ENCODE data around the gene C1orf52. TPM values are rescaled to one million over a fixed set of nuclear protein-coding genes. Genes with fewer than 3 reads are reported as not detected.

Gene C1orf52
- polyA plus RNA-seq, 2 of the 4 experiments (the other 2 are of a cell fraction), result 12.2 to 22.4 TPM

DNA sequence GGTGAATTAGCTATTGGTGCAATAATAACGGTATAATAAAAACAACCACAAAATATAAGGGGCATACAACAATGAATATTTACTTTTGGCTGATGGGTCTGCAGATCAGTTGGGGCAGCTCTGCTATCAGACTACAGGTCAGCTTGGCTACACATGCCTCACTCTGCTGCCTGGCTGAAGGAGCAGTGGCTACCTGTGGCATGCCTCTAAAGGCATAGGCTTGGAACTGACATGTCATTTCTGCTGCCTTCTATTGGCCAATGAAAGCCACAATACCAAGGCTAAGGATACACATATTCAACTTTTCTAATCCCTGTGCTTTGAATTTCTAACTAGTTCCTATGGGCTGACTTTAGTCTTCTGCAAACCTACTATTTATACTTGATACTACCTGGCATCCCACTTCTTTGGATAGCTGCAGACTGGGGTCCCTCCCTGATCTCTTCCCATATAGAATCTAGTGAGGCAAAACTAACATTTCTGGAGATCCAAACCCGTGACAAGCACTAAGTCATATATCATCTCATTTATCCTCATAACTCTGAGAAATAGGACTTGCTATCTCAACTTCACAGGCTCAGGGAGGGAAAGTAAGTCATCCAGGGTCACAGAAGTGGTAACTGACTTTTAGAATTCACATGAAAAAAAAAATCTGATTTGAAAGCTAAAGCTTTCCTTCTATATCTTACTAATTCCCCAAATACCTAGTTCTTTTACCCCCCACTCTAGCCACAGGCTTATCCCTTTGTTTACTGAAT, 39.4 kb downstream of the C1orf52 start:
- no peak for DNase-seq (ENCODE audit: low read depth in 1 of 2, low spot score in 1 of 2)
- WGBS (ENCODE audit: missing lambda C conversion rate), result 50% methylated on average over 2 of the region's 2 CpGs
- Histone ChIP-seq H3K9me3 (no peaks in the 10 kb centered on the region), H3K4me3 (no peak overlapping the region), H3K27ac (no peak overlapping the region), H3K4me1 (peaks cover 3% of the 10 kb centered on the region; the same call in 2 of the 3 replicates), H3K4me2 (no peak overlapping the region)
- ATAC-seq, result no peak
- POLR2A ChIA-PET, result no interaction called here
- no peak for FAIRE-seq
- TF ChIP-seq, protein P1, sequence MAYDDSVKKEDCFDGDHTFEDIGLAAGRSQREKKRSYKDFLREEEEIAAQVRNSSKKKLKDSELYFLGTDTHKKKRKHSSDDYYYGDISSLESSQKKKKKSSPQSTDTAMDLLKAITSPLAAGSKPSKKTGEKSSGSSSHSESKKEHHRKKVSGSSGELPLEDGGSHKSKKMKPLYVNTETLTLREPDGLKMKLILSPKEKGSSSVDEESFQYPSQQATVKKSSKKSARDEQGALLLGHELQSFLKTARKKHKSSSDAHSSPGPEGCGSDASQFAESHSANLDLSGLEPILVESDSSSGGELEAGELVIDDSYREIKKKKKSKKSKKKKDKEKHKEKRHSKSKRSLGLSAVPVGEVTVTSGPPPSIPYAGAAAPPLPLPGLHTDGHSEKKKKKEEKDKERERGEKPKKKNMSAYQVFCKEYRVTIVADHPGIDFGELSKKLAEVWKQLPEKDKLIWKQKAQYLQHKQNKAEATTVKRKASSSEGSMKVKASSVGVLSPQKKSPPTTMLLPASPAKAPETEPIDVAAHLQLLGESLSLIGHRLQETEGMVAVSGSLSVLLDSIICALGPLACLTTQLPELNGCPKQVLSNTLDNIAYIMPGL (CRISPR knock-in tag; IDR thresholded peaks at IDR 0.05; ENCODE audit: borderline replicate concordance), result no peak
- TF ChIP-seq, protein P2, sequence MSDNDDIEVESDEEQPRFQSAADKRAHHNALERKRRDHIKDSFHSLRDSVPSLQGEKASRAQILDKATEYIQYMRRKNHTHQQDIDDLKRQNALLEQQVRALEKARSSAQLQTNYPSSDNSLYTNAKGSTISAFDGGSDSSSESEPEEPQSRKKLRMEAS (IDR thresholded peaks at IDR 0.05), result no peak
- TF ChIP-seq CHD4 (IDR thresholded peaks at IDR 0.05; ENCODE audit: borderline replicate concordance), result no peak
- TF ChIP-seq RNF2 (IDR thresholded peaks at IDR 0.05; ENCODE audit: borderline replicate concordance, low read depth), result no peak
- CTCF ChIA-PET, result interaction anchor here (0.6 kb wide), 1 partner anchor 11 kb away, joined by 4 read pairs; no protein-coding TSS in a partner anchor

DNA sequence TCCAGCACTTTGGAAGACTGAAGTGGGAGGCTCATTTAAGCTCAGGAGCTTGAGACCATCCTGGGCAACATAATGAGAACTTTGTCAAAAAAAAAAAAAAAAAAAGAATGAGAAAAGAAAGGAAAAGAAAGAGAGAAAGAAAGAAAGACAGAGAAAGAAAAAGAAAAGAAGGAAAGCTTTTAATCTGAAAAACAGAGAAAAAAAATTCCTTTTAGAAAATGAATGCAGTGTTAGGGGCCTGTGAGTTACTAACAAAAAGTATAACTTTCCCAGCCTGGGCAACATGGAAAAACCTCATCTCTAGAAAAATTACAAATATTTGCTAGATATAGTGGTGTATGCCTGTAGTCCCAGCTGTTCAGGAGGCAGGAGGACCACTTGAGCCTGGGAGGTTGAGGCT, 42.8 kb downstream of the C1orf52 start:
- FAIRE-seq (no peak), DNase-seq (ENCODE audit: low read depth in 1 of 2, low spot score in 1 of 2) (no peak), ATAC-seq (no peak)
- no peak overlapping the region for H3K4me3 ChIP-seq
- CTCF ChIA-PET, result interaction anchor here (0.6 to 2.0 kb wide), 2 partner anchors 138 to 272 kb away, joined by 3 to 4 read pairs; no protein-coding TSS in a partner anchor
- H3K4me1 ChIP-seq, result peaks cover 12% of the 10 kb centered on the region; the same call in 2 of the 3 replicates
- no peaks in the 10 kb centered on the region for H3K9me3 ChIP-seq
- H3K4me2 ChIP-seq, result no peak overlapping the region
- TF ChIP-seq GATA3 (IDR thresholded peaks at IDR 0.05; ENCODE audit: borderline replicate concordance) (no peak), RNF2 (IDR thresholded peaks at IDR 0.05; ENCODE audit: borderline replicate concordance, low read depth) (no peak), RARB (CRISPR knock-in tag; IDR thresholded peaks at IDR 0.05) (no peak), RFX5 (IDR thresholded peaks at IDR 0.05) (no peak)
- TF ChIP-seq, protein P3, sequence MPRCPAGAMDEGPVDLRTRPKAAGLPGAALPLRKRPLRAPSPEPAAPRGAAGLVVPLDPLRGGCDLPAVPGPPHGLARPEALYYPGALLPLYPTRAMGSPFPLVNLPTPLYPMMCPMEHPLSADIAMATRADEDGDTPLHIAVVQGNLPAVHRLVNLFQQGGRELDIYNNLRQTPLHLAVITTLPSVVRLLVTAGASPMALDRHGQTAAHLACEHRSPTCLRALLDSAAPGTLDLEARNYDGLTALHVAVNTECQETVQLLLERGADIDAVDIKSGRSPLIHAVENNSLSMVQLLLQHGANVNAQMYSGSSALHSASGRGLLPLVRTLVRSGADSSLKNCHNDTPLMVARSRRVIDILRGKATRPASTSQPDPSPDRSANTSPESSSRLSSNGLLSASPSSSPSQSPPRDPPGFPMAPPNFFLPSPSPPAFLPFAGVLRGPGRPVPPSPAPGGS (IDR thresholded peaks at IDR 0.05), result no peak
- TF ChIP-seq, protein P4, sequence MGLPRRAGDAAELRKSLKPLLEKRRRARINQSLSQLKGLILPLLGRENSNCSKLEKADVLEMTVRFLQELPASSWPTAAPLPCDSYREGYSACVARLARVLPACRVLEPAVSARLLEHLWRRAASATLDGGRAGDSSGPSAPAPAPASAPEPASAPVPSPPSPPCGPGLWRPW (IDR thresholded peaks at IDR 0.05), result no peak
- POLR2A ChIA-PET, result no interaction called here
- no peak overlapping the region for H3K27ac ChIP-seq

DNA sequence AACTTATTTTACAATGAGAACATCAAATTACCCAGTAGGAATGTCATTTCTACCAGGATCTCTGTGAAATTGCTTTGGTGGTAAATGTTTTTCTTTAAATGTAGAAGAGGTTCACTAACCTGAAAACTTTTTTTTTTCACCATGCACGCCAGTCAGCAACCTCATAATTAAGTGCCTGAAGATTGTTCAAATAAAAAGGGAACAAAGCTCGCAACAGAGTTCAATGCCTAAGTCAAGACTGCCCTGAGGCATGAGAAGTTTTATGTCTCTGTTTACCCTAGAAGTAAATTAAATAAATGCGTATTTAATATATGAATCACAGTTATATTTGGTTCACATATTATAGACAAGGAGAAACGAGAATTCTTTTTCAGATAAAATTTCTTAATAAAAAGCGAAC, 44.8 kb downstream of the C1orf52 start:
- Histone ChIP-seq H3K4me2 (peak overlapping the region; percentile 65), H3K4me3 (no peak overlapping the region), H3K9me3 (no peaks in the 10 kb centered on the region), H3K27ac (no peak overlapping the region), H3K4me1 (peaks cover 12% of the 10 kb centered on the region; the same call in 2 of the 3 replicates)
- POLR2A ChIA-PET, result no interaction called here
- FAIRE-seq (no peak), ATAC-seq (no peak), DNase-seq (ENCODE audit: low read depth in 1 of 2, low spot score in 1 of 2) (peak in 1 of 2 experiments; percentile 12)
- TF ChIP-seq EHF (CRISPR knock-in tag; IDR thresholded peaks at IDR 0.05) (no peak), CBX2 (IDR thresholded peaks at IDR 0.05; ENCODE audit: borderline replicate concordance, low read depth) (no peak), BHLHE40 (IDR thresholded peaks at IDR 0.05; ENCODE audit: low read depth, low read length) (no peak), NR3C1 (IDR thresholded peaks at IDR 0.05) (no peak), TFCP2L1 (CRISPR knock-in tag; IDR thresholded peaks at IDR 0.05) (no peak), ESRRA (IDR thresholded peaks at IDR 0.05; ENCODE audit: borderline replicate concordance, low read length) (no peak), HOXA7 (CRISPR knock-in tag; IDR thresholded peaks at IDR 0.05) (no peak), ZNF302 (CRISPR knock-in tag; IDR thresholded peaks at IDR 0.05) (no peak)
- TF ChIP-seq, protein P3 (IDR thresholded peaks at IDR 0.05), result no peak
- WGBS (ENCODE audit: missing lambda C conversion rate), result 12% methylated on average over 5 of the region's 5 CpGs
- CTCF ChIA-PET, result no interaction called here

Measured in A549 (cell line).